Aorta (tissue), 5 donors: ENCODE measurements around the gene CXCL11. TPM values are rescaled to one million over a fixed set of nuclear protein-coding genes. Genes with fewer than 3 reads are reported as not detected.
"Not testable (repeated sequence)": the region's sequence is repeated elsewhere in the genome, so short reads cannot be mapped to it uniquely, and the experiment has no call there.

Source experiments
- ATAC-seq: fragments of 200-7000 bp; cut with Tn5 transposase; one replicate; pipeline ENCODE4 v1.9.1; 2022; ENCODE audit warnings: moderate library complexity; ENCODE audit not compliant: low FRiP score
- DNase-seq, 2 donors: peaks; one replicate each; pipeline ENCODE4 v3.0.0-alpha.2; 2020
- H3K27ac ChIP-seq, 2 donors: one replicate each; pipeline ENCODE4 v1.5.1; 2013; ENCODE audit warnings: low read length in 2 of 2, mild to moderate bottlenecking in 2 of 2, moderate library complexity in 2 of 2, control low read depth in 1 of 2, inconsistent platforms in 1 of 2, low read depth in 1 of 2
- H3K27me3 ChIP-seq, 2 donors: one replicate each; pipeline ENCODE4 v1.6.1; 2013; ENCODE audit warnings: control low read depth in 1 of 2, low read length in 1 of 2, mild to moderate bottlenecking in 1 of 2, moderate library complexity in 1 of 2; ENCODE audit not compliant: insufficient read depth in 2 of 2, control insufficient read depth in 1 of 2
- H3K36me3 ChIP-seq, 2 donors: one replicate each; pipeline ENCODE4 v1.6.1; 2013; ENCODE audit warnings: control low read depth in 1 of 2, low read length in 1 of 2, mild to moderate bottlenecking in 1 of 2; ENCODE audit not compliant: insufficient read depth in 2 of 2, control insufficient read depth in 1 of 2
- H3K4me1 ChIP-seq, 2 donors: one replicate each; pipeline ENCODE4 v1.6.1; 2013; ENCODE audit warnings: low read length in 2 of 2, control low read depth in 1 of 2, mild to moderate bottlenecking in 1 of 2, moderate library complexity in 1 of 2; ENCODE audit not compliant: insufficient read depth in 2 of 2, control insufficient read depth in 1 of 2
- H3K4me3 ChIP-seq, 2 donors: one replicate each; pipeline ENCODE4 v1.5.1; 2013; ENCODE audit warnings: low read length in 2 of 2, control low read depth in 1 of 2, mild to moderate bottlenecking in 1 of 2
- H3K9me3 ChIP-seq: one replicate; pipeline ENCODE4 v1.6.1; 2013; ENCODE audit warnings: mild to moderate bottlenecking, low read length; ENCODE audit not compliant: control insufficient read depth
- WGBS, 2 donors: extraction: QIAGEN DNeasy Blood & Tissue Kit; methylation state at CpG; one replicate each; pipeline ENCODE4 v1.1.7; 2013; 5-methylcytosine and 5-hydroxymethylcytosine counted together
- intact Hi-C, 2 donors: fragments of 100-400 bp; cut with DNase I; formaldehyde crosslinking; loops; one replicate each; pipeline versions ENCODE4 v1.14.2 to v1.15.0; 2022
- polyA plus RNA-seq, 2 donors: library from polyadenylated mRNA; stranded (reverse); fragments of 200-250 nt; gene quantifications; one replicate each; pipeline ENCODE4 v1.2.3, GENCODE V29; 2013
- total RNA-seq, 2 donors: library from RNA; stranded (reverse); fragmentation: NEBNext Ultra II Directional; extraction: Animal tissue kit (Norgen Biotek cat#: 25700); gene quantifications; one replicate each; pipeline ENCODE4 v1.2.1, GENCODE V29; 2021
- donor health status: healthy with polysubstance abuse.
- donor health status: Bipolar disorder and iron deficiency.
- donor health status: DM: no; HTN: no; CAD: no.
- donor health status: DM: no; HTN: no; CAD: no.
- donor health status: DM: yes; HTN: yes; CAD: no.

CXCL11 gene
- total and polyA plus RNA-seq, 4 donors = 0.23 to 2.3 (median 0.45) TPM

DNA sequence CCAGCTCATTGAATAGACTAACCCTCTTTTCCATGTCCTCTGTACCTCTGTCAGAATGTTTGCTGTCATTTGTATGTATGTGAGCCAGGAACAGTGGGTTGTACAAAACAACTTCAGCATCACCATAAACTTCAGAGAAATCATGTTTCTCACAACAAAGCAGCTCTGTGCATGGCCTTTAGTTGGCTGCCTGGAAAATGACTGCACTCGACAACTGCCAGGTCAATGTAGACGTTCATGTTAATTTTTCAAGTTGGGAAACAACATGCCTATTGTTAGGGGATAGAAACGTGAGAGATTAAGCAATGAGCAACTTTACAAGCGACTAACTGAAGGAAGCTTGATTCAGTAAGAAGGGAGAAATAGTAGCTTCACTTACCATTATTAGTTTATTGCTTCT is 17.9 kb upstream of the CXCL11 start:
- H3K4me3 ChIP-seq = no peak overlapping the region
- H3K27ac ChIP-seq = no peak overlapping the region
- H3K9me3 ChIP-seq = no peaks in the 10 kb centered on the region
- ATAC-seq (no peak), DNase-seq (no peak)
- H3K36me3 ChIP-seq = no peaks in the 10 kb centered on the region
- WGBS, 2 donors = 19 to 21% methylated on average over 4 of the region's 4 CpGs
- no peaks in the 10 kb centered on the region for H3K4me1 ChIP-seq
- no peaks in the 10 kb centered on the region for H3K27me3 ChIP-seq
- intact Hi-C loops = no loop called here

DNA sequence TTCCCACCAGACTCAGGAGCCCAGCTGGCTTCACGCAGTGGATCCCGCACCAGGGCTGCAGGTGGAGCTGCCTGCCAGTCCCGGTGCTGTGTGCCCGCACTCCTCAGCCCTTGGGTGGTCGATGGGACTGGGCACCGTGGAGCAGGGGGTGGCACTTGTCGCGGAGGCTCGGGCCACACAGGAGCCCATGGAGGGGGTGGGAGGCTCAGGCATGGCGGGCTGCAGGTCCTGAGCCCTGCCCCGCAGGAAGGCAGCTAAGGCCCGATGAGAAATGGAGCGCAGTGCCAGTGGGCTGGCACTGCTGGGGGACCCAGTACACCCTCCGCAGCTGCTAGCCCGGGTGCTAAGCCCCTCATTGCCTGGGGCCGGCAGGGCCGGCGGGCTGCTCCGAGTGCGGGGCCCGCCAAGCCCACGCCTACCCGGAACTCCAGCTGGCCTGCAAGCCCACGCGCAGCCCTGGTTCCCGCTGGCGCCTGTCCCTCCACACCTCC is 14.7 kb upstream of the CXCL11 start:
- ATAC-seq, H3K4me3 ChIP-seq, H3K4me1 ChIP-seq, H3K9me3 ChIP-seq, H3K27ac ChIP-seq, intact Hi-C loops, H3K36me3 ChIP-seq, DNase-seq, H3K27me3 ChIP-seq: not testable (repeated sequence)
- WGBS, 2 donors = 93 to 94% methylated on average over 25 to 27 of the region's 27 CpGs

DNA sequence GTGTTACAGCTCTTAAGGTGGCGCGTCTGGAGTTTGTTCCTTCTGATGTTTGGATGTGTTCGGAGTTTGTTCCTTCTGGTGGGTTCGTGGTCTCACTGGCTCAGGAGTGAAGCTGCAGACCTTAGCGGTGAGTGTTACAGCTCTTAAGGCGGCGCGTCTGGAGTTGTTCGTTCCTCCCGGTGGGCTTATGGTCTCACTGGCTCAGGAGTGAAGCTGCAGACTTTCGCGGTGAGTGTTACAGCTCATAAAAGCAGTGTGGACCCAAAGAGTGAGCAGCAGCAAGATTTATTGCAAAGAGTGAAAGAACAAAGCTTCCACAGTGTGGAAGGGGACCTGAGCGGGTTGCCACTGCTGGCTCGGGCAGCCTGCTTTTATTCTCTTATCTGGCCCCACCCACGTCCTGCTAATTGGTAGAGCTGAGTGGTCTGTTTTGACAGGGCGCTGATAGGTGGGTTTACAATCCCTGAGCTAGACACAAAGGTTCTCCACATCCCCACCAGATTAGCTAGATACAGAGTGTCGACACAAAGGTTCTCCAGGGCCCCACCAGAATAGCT is 14.1 kb upstream of the CXCL11 start:
- H3K4me3 ChIP-seq, H3K27me3 ChIP-seq, intact Hi-C loops, H3K9me3 ChIP-seq, H3K27ac ChIP-seq, H3K4me1 ChIP-seq, H3K36me3 ChIP-seq, ATAC-seq, DNase-seq: not testable (repeated sequence)
- WGBS, 2 donors = 80 to 87% methylated on average over 17 of the region's 17 CpGs

DNA sequence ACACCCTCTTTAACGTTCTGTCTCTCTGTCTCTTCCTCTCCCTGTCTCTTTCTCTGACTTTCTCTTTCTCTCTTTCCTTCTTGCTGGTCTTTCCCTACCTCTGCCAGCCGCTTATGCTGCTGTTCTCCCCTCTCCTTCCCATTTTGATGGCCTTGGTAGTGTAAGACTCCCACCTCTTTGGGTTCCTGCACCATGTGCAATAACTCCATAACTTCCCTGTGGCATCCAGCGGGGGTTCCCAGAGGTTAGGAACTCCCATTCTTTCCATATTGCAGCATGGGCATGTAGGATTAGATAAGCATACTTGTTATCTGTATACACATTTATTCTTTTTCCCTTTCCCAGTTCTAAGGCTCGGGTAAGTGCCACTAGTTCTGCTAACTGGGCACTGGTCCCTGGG is 8.8 kb upstream of the CXCL11 start:
- H3K27ac ChIP-seq, H3K36me3 ChIP-seq, H3K4me1 ChIP-seq, ATAC-seq, DNase-seq, intact Hi-C loops, H3K4me3 ChIP-seq, H3K27me3 ChIP-seq, H3K9me3 ChIP-seq: not testable (repeated sequence)
- WGBS, 2 donors = 70 to 71% methylated on average over 4 of the region's 4 CpGs

DNA sequence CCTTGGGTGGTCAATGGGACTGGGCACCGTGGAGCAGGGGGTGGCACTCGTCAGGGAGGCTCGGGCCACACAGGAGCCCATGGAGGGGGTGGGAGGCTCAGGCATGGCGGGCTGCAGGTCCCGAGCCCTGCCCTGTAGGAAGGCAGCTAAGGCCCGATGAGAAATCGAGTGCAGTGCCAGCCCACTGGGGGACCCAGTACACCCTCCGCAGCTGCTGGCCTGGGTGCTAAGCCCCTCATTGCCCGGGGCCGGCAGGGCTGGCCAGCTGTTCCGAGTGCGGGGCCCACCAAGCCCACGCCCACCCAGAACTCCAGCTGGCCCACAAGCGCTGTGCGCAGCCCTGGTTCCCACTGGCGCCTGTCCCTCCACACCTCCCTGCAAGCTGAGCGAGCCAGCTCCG is 7.4 kb upstream of the CXCL11 start:
- DNase-seq, H3K27me3 ChIP-seq, H3K27ac ChIP-seq, H3K9me3 ChIP-seq, H3K4me3 ChIP-seq, H3K4me1 ChIP-seq, ATAC-seq, intact Hi-C loops, H3K36me3 ChIP-seq: not testable (repeated sequence)
- 97% methylated on average over 11 to 18 of the region's 18 CpGs for WGBS, 2 donors

DNA sequence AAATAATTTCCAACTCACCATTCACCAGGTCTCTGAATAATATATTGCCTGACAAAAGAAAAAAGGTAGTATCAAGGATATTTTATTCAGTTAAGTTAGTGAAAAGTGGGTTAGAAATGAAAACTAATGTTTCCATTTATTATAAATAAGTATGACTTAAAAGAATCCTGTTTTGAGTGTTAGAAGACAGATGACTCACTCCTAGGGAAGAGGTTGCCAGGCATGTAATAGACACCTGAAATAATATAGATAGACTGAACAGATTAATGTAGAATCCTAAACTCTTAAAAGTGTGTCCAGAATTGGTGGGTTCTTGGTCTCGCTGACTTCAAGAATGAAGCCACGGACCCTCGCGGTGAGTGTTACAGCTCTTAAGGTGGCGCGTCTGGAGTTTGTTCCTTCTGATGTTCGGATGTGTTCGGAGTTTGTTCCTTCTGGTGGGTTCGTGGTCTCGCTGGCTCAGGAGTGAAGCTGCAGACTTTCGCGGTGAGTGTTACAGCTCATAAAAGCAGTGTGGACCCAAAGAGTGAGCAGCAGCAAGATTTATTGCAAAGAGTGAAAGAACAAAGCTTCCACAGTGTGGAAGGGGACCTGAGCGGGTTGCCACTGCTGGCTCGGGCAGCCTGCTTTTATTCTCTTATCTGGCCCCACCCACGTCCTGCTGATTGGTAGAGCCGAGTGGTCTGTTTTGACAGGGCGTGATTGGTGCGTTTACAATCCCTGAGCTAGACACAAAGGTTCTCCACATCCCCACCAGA is 6.5 kb upstream of the CXCL11 start:
- ATAC-seq, H3K4me3 ChIP-seq, H3K27ac ChIP-seq, DNase-seq, H3K4me1 ChIP-seq, H3K9me3 ChIP-seq, H3K27me3 ChIP-seq, intact Hi-C loops, H3K36me3 ChIP-seq: not testable (repeated sequence)
- 78 to 82% methylated on average over 16 to 17 of the region's 18 CpGs for WGBS, 2 donors

DNA sequence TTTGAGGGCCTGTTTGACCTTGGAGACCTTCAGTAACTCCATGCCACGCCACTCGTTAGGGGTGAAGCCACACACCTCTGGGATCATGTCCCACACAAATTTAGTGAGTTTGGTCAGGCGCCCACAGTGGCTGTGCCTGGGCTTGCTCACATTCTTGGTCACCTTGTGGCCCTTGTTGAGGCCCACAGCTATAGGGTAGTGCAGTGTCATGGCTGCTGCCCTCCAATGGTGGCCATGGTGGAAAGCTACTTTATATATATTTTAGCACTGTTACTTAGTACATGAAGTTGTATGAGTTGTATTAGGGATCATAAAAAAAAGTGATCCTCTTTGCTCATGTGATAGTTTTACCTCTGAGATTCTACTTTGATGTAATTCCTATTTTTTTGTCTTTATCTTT is 985 bp upstream of the CXCL11 start:
- H3K4me1 ChIP-seq = no peaks in the 10 kb centered on the region
- no peak overlapping the region for H3K4me3 ChIP-seq
- H3K27ac ChIP-seq = no peak overlapping the region
- intact Hi-C loops = no loop called here
- WGBS, 2 donors = 78 to 80% methylated on average over 3 of the region's 3 CpGs
- DNase-seq = no peak
- H3K9me3 ChIP-seq = no peaks in the 10 kb centered on the region
- no peaks in the 10 kb centered on the region for H3K36me3 ChIP-seq
- no peak for ATAC-seq
- H3K27me3 ChIP-seq = no peaks in the 10 kb centered on the region

DNA sequence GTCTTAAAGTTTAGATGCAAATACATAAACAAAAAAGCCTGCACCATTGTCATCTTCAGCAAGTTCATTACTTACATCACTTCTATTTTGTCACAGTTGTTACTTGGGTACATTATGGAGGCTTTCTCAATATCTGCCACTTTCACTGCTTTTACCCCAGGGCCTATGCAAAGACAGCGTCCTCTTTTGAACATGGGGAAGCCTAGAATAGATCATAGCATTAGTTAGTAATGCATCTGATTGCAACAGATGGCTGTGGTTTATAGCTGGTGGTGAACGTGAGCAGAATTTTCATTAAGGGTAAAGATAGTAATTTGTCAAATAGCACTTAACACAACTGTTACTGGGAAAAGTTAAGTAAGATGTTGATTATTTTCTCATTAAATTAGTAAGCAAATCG is 729 bp downstream of the CXCL11 start:
- DNase-seq (no peak), ATAC-seq (no peak)
- Histone ChIP-seq H3K4me1 (no peaks in the 10 kb centered on the region), H3K36me3 (no peaks in the 10 kb centered on the region), H3K9me3 (no peaks in the 10 kb centered on the region), H3K27me3 (no peaks in the 10 kb centered on the region), H3K27ac (no peak overlapping the region), H3K4me3 (no peak overlapping the region)
- WGBS, 2 donors = 64 to 66% methylated on average over 3 of the region's 3 CpGs
- intact Hi-C loops = no loop called here

DNA sequence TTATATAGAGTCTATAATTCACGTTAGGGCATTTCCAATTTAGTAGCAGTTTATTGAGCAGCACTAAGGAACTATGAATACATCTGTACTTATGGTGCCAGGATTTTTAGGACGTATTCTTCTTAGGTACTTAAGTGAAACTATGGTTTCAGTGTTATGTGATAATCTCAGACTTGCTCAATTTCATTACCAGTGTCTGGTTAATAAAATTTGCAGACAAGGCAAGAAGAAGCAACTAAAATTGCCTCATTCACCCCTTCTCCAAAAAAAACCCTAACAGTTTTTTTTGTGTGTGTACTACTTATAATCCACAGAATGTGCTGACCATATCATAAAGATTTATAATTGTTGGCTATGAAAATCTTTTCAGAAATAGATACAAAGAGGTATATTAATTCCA is 6.6 kb downstream of the CXCL11 start:
- ATAC-seq (no peak), DNase-seq (no peak)
- Histone ChIP-seq H3K4me1 (no peaks in the 10 kb centered on the region), H3K27me3 (no peaks in the 10 kb centered on the region), H3K27ac (no peak overlapping the region), H3K36me3 (no peaks in the 10 kb centered on the region), H3K4me3 (no peak overlapping the region), H3K9me3 (no peaks in the 10 kb centered on the region)
- 58 to 66% methylated on average over 2 of the region's 2 CpGs for WGBS, 2 donors
- intact Hi-C loops = no loop called here
